GM21447 (cell line): ENCODE data around the gene C1S.
"Not testable (repeated sequence)": the region's sequence is repeated elsewhere in the genome, so short reads cannot be mapped to it uniquely, and the experiment has no call there.

Experiments
- ATAC-seq: cut with Tn5 transposase; IDR thresholded peaks from one replicate; pipeline ENCODE4 v1.9.1; 2021; ENCODE audit not compliant: unreplicated experiment

C1S gene

DNA sequence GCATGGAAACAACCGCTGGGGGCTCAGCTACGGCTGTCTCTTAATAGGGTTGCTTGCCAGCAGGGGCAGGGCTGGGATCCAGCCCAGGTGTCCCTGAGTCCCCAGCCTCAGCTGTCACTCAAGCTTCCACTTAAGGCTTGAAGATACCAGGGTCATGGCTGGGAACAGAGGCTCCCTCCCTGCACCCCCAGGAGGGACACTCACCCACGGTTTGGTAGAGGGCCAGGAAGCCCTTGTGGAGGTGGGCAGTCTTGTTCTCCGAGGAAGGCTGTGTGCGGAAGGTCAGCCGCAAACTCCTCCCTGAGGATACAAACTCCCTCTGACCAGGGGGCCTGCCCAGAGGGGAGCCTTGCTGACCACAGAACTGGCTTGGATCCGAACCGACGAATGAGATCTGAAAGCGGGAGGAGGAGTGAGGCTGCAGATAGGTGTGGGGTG is 41.2 kb downstream of the C1S start:
- no peak for ATAC-seq

DNA sequence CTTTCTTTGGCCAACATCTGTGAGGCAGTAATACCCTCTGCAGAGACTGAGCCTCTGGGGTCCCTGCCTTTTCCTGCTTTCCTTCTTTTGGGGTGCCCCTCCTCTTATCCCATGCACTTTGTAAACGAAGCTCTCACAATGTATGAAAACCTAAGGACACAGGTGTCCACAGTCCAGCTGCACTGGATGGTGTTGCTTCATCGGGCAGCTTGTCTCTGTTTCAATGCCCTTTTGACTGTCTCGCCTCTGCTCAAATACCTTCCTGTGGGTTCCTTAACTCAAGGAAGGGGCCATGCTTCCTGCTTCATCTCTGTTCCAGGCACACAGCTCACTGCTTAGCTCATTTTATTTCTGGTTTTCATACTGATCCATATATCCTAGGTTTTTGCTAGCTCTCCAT is 42.1 kb downstream of the C1S start:
- no peak for ATAC-seq

DNA sequence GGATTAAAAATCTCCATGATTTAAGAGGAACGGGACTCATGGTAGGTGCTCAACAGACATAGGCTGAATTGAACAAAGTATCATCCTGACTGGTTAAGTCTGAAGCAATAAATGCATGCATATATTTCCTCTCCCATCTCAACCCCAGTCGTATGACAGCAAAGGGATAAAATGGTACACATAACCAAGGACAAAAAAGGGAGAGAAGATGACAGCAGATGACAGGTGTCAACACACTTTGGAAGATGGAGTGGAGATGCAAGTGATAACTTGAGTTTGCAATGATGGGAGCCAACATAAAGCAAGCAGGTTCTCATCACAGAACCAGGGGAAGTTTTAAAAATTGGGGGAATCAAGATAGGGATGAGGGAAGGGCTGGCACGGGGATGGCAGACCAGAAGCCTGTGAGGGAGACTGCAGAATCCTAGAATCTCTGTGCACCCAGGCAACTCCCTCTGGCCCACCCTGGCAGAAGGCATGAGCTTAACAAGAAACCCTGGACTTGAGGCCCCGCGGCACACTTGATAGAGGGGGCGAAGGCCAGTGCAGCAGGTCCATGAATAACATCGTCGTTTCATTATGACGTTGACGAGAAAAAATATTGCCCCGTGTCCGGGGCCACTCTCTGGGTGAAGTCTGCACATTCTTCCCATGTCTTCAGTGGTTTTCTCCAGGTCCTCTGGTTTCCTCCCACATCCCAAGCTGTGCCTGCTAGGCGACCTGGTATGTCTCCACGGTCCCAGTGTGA is 43.5 kb downstream of the C1S start:
- no peak for ATAC-seq

DNA sequence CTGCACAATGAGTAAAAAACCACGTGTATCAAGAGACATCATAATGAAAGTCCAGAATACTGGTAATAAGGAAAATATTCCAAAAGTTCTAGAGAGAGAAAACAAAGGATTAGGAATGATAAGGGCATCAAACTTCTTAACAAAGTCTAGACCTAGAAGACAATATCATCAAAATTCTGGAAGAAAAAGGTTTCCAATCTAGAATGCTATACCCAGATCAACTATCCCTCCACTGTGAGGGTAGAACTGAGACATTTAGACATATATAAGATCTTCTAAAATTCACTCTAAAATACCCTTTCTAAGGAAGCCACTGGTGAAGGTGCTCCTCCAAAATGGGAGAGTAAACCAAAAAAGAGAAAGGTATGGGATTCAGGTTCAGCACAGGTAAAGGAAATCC is 45.6 kb downstream of the C1S start:
- no peak for ATAC-seq

DNA sequence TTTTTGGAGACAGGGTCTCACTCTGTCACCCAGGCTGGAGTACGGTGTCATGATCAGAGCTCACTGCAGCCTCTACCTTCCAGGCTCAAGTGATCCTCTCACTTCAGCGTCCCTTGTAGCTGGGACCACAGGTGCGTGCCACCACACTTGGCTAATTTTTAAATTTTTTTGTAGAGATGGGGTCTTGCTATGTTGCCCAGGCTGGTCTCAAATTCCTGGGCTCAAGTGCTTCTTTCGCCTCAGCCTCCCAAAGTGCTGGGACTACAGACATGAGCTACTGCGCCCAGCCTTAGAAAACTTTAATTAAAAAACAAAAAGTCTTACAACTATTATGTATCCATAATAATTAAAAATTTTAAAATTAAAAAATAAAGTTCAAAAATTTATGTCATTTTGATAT is 46.7 kb downstream of the C1S start:
- ATAC-seq = not testable (repeated sequence)

DNA sequence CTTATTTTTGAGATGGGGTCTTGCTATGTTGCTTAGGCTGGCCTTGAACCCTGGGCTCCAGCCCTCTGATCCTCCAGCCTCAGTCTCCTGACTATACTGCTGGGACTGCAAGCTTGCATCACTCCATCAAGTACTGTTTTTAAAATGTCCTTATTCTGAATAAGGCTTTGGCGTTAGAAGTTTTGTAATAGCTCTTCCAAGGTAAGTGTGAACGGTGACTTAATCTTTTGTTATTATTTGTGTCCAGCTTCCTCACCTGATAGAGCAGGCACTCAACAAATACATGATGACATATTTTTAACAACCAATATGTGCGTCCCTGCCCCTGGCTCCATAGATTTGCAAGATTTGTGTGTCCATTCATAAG is 47.1 kb downstream of the C1S start:
- no peak for ATAC-seq

DNA sequence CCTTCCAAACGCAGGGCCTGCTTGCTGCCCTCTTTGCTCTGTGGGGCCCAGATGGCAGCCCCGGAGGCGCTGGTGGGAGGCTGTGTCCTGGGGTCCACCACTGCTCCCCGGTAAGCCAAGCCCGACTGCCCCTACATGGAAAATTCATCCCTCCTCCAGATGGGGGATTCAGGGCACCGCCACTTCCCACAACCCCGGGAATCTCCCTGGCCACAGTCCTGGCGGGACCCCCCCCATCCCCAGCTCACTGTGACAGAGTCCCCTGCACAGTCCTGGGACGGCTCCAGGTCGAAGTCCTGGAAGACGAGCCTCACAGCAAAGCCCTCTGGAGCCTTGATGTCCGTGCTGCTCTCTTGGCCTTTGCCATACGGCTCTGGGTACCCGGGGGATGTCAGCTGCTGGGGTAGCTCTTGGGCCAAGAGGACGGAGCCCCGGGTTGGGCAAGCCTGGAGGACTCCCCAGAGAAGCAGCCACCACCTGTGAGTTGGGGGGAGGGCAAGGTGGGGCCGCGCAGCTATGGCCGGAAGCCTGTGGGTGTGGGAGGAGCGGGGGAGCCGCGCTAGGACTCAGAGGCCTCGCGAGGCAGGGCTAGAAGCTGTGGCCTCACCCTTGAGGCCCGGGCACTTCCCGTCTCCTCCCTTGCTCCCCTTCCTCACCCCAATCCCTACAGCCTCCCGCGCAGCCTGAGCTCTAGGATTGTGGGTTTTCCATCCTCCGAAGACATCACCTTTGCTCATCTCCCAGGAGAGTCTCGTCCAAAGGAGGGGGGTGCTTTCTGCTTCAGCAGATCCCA is 47.7 kb downstream of the C1S start:
- ATAC-seq = peak; percentile 90

DNA sequence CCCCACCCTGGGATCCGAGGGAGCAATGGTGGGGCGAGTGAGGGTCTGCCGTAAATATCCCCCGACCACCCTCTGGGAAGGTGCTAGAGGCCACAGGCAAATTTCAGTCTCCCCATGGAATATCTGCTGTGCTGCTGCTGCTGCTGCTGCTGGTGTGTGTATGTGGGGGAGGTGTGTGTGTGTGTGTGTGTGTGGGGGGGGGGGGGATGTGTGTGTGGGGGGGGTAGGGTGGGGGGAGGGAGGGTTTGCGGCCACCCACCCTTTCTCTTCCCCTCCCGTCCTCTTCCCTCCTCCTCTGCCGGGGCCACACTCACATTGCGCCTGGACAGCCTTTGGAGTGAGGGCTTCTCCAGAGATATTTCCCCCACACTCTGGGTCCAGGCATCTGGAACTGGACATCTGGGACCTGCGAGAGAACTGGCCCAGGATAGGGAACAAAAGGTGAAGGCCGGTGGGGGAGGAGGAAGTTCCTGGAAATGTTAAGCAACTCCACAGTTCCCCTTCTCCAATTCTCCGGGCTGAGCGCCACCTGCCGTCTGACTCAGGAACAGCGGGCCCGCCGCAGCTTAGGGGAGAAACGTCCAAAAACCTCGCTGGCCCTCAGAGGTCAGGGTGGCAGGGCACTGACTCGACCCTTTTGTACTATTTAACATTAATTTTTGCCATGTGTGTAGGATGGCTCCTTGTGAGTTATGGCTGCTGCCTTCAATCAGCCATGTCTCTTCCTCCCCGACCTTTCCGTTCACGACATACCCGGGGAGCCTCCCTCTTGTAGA is 48.5 kb downstream of the C1S start, which contains the start of gene C1RL:
Gene C1RL, minus strand, starts transcription at position 419 of the 776 bp plus-strand sequence. Its CDS starts 34 bp downstream, at position 385.
- peak; percentile 34 for ATAC-seq

DNA sequence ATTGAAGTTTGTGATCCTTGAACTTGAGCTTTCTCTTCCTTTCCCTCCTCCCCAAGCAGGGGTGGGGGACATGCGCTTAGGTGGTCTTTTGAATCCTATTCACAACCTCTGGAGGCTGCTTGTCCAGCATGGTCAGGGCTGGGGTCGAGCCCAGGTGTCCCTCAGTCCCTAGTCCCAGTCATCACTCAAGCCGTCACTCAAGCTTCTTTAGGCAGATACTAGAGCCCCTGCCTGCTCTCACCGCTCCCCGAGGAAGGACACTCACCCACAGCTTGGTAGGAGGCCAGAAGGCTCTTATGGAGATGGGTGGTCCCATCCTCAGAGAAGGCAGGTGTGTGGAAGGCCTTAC is 49.0 kb downstream of the C1S start:
- no peak for ATAC-seq

DNA sequence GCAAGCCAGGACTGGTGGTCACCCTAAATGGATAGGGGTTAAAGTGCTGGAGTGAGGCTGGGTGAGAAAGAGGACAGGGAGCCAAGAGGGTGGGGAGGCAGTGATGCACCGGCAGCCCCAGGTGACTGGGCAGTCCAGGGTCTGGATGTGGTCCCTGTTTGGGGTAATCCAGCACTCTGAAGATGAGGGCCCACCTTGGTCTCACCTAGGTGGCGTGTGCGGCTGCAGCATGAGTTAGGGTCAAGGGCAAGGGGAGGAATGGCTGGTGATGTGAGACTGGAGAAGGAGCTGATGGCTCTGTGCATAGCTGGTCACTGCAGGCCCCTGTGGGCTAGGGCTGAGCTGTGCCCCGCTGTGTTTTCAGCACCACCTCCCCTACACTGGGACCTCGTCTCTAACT is 50.1 kb downstream of the C1S start:
- no peak for ATAC-seq

DNA sequence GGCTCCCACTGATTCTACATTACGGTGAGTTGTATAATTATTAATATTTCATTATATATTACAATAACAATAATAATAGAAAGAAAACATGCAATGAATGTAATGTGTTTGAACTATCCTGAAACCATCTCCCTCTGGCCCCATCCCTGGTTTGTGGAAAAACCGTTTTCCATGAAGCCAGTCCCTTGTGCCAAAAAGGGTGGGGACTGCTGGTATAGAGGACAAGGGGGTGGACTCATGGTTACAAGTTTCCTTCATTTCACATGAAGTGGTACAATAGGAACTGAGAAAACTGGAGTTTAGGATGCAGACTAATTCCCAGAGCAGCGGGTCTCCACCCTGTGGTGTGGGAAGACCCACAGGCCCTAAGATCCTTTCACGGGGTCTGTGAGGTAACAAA is 51.5 kb downstream of the C1S start:
- ATAC-seq = no peak

DNA sequence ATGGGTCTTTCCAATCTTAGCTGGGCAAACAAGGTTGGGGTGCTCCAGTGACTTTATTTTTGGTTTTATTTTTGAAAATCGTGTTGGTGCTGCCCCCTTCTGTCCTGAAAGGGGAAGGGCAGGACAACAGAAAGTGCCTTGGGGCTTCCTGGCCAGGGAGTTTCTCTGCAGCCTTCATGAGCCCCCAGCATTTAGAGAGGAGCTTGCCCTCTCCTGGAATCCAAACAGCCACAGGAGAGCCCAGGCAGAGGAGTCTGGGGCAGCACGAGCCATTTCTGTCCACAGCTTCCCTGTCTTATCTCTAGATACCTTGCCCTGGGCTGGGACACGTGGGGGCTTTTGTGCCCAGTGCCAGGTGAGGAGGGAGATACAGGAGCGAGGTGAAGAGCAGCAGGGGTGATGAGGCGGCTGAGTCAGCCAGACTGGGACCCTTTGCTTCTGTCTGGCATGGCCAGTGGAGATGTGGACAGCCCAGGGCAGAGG is 52.9 kb downstream of the C1S start:
- no peak for ATAC-seq

DNA sequence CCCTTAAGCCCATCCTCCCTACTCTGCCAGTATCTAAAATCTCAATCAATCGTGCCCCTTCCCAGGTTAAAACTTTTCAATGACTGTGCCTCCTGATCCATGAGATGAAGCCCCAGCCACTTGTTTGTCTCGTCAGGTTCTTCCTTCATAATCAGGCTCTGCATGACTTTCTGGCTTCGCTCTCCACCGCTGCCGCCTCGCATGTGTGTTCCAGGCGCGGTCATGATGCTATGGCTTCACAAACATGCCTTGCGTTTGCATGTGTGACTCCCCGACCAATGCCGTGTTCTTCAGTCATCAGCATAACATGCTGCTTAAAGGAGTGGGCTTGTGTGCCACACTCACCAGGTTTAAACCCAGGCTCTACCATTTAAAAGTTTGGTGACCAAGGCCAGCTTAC is 53.5 kb downstream of the C1S start:
- ATAC-seq = no peak

DNA sequence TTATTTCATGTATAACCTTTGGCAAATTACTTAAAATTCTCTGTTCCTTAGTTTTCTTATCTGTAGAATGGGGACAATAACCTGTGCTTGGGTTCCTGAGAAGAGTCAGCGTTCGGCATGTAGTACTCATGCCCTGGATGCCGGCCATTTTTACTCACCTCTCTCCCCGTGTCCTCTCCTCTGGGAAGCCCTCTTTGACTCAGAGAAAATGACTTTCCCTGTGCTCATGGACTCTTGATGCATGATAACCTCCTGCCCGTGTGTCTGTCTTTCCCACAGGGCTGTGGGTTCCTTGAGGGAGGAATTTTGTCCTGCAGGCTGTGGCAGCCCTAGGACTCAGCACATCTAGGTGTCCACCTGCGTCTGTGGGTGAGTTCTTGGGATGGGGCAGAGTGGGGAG is 54.3 kb downstream of the C1S start:
- no peak for ATAC-seq

DNA sequence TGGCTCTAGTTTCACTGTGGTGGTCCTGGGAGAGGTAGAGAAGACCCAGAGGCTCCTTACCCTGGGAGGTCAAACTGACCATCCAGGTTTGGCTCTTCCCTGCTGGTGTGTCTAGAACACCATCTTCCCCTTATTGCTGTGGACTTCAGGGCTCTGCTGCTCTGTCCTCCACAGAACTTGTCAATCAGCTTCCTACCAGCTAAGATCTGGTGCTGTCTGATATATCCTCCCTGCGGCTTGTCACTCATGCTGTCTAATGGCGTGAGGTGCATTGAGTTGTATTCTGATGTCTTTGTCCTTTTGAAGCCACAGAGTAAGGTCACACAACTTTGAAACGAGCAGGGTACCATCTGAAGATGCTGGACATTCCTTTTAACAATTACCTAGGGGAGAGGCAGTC is 55.7 kb downstream of the C1S start:
- no peak for ATAC-seq

DNA sequence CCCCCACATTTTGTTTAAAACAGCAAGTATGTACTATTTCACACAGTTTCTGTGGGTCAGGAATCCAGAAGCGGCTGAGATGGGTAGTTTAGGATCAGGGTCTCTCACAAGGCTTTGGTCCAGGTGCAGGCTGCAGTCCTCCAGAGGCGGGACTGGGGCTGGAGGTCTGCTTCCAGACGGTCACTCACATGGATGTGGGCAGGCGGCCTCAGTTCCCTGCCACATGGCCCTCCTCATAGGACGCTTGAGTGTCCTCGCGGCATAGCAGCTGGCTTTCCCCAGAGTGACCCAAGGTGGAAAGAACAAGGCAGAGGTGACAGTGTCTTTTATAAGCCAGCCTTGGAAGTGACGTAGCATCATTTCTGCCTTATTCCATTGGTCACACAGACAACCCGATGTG is 56.4 kb downstream of the C1S start:
- no peak for ATAC-seq

DNA sequence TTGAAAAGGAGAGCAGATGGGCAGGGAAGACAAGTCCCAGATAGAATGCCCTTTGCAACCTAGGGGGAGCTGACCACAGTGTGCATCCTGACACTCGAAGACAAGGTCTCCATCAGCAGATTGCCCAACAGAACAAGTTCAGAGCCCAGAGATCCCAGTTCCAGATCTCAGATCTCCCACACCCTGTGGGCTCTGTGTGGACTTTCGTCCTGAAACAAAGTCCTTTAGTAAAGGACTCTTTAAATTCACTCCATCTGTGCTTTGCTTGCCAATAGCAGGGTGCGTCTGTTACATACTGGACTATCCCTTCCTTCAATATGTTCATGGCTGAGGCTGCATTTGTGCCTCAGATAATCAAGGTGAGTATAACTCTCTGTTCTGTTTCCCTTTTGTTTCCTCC is 57.2 kb downstream of the C1S start:
- no peak for ATAC-seq

DNA sequence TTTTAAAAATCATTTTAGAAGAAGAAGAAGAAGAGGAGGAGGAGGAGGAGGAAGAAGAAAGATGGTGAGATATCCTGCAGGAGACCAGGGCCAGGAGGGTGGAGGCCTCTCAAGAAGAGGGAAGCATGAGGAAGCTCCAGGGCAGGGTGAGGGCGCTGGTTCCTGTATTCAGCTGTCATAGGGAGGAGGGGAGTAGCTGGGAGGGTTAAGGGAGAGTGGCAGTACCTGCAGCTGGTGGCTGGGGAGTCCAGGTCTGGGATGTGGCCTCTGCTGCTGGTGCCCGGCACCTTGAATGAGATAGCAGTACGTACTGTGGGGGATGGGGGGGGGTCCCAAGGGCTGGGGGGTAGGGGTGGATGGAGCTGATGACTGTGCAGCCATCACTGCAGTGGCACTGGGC is 58.4 kb downstream of the C1S start:
- ATAC-seq = no peak

DNA sequence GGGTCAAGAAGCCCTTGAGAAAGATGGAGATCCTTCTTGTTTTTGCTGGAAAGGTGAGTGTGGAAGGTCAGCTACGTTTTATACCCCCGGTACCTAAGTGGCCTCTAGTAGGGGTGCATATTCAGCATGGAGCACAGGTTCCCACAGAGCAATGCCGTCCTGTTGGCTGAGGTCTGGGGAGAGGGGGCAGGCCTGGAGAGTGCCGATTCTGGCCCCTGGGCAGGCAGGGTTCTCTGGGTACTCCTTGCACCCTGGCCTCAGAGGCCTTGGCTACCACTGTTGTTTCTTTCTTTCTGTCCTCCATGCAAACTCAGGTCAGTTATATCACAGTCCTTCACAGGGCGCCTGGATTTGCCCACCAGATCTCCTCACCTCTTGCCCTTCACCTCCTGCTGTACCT is 59.6 kb downstream of the C1S start:
- no peak for ATAC-seq
